HT-29 (cell line): ENCODE data around the gene LYPD6B. TPM values are rescaled to one million over a fixed set of nuclear protein-coding genes. Genes with fewer than 3 reads are reported as not detected.

Source experiments
- DNase-seq: peaks from one replicate; pipeline ENCODE4 v3.0.0-alpha.2; 2015; ENCODE audit warnings: low spot score
- total RNA-seq: library from RNA; depleted of rRNA; stranded (reverse); fragments of >200 nt; shearing (Covaris generic); gene quantifications from 2 replicates; pipeline ENCODE4 v1.2.3, GENCODE V29; 2014

Gene LYPD6B
- total RNA-seq, 1 experiment from 2014 or later: 3.1 TPM

DNA sequence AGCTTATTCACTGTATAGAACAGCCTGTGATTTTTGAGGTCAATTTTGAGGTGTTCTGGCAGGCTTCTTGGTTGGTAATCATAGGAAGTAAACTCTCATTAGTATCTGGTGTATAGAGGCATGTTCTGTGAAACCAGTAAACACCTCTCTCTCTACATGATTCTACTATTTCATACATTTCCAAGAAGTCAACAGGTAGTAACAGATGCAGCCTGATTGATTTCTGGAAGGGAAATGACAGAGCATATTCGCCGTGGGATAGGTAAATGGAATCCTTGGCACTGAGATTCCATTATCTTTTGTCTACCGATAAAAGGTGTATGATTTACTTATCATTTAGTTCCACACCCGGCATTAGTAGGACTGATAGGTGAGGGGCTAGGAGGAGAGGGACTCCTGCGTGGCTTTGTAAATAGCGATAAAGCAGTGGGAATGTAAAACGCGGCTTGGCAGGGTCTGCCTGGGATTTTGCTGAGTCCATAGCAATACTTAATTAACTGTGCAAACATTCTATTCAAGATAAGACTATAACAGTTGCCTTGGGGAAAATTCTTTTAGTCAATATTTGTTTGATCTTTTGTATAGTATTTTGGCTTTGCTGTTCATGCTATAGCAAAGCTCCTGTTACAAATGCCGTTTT, 32.3 kb downstream of the LYPD6B start:
- no peak for DNase-seq

- DNase-seq: no peak
These were observed 36.6 kb downstream of the LYPD6B start for GRCh38 chr2:149075105-149075504.

GRCh38 chr2:149075853-149076252, 37.4 kb downstream of the LYPD6B start:
- no peak for DNase-seq

GRCh38 chr2:149076863-149077412, 38.4 kb downstream of the LYPD6B start:
- DNase-seq: no peak

DNA sequence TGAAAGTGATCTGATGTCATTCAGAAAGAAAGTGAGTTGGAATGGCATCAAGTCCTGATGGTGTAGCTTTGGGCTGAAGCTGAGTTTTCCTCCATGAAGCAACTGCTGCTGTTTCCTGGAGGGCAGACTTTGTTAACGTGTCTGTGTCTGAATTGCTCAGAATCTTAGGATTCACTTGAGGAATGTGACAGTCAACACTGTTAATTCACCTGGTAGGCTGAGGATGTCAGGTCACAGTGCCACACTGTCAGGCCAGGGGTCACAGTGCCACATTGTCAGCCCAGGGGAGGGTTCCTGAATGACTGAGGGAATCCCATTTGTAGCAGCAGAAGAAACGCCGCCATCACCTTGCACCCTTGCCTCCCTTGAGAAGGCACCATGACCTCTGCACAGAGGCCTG, 39.4 kb downstream of the LYPD6B start:
- DNase-seq: no peak

GRCh38 chr2:149080099-149080498, 41.6 kb downstream of the LYPD6B start:
- DNase-seq: no peak

DNA sequence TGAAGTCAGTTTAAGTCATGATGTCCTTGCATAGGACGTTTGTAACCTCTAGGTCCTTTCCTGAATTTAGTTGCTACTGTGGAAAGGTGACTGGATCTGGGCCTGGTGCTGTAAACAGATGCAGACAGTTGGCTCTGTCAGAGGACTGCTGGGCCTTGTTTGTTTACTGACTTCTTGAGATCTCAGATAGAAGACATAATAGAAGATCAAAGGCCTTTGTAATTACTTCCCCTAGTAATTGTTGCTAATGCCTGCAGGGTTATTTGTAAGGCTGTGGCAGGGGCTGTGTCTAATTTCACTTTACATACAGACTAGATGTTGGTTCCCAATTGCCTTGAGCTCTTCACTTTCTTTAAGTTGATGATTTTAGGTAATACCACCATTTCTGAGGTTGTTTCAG, 42.5 kb downstream of the LYPD6B start:
- no peak for DNase-seq

DNA sequence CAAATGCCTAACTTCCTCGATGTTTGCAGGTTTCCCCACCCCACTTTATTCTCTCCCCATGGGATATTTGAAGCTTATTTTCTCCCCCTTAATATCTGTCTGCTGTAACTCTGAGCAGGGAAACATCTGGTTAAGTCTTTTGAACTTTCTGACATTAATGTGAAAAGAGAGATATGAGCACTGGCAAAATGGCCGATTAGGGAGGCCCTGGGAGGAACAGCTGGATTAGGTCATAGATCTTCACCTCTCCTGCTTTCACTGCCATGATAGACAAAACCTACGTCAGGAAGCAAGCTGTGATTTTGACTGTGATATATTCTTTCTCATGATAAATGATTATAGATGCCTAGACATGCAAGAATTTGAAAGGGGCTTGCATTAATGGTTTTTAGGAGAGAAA, 43.6 kb downstream of the LYPD6B start:
- no peak for DNase-seq

- DNase-seq: no peak
These were observed 44.2 kb downstream of the LYPD6B start for GRCh38 chr2:149082735-149083134.

- no peak for DNase-seq
These were observed 46.7 kb downstream of the LYPD6B start for GRCh38 chr2:149084924-149085795.

GRCh38 chr2:149087751-149088150, 49.3 kb downstream of the LYPD6B start:
- no peak for DNase-seq

- DNase-seq: no peak
These were observed 50.6 kb downstream of the LYPD6B start for GRCh38 chr2:149089068-149089467.

DNA sequence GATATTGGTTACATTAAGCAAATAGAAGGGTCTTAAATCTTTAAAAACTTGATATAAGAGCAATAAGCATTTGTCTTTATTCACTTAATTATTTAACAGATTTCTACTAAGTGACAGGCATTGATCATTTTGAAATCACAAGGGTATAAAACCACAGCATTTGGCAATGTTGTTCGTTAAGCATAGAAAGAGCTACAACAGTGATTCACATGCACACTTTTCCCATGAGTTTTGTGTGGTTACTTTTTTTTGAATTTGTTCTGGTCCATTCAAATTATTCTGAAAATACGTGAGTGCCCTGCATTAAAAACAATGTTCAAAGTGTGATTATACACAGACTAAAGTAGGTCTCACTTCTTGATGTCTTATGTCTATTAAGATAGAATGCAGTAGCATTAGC, 52.2 kb downstream of the LYPD6B start:
- no peak for DNase-seq

DNA sequence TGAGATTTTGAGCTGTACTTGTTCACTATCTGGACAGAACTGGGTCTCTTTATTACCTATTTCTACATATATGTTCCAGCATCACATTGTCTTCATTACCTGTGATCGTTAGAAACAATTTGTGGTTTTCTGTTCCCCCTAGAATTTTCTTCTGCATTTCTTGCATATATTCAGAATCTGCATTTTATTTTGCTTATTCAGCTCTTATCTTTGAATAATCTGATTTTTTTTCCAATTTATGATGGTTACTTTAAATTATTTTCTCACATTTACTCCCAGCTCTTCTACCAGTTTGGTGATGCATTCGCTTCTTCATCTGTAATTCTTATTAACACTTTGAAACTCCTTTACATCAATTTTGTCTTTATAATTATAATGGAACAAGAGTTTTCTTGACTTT, 55.1 kb downstream of the LYPD6B start:
- DNase-seq: no peak

DNA sequence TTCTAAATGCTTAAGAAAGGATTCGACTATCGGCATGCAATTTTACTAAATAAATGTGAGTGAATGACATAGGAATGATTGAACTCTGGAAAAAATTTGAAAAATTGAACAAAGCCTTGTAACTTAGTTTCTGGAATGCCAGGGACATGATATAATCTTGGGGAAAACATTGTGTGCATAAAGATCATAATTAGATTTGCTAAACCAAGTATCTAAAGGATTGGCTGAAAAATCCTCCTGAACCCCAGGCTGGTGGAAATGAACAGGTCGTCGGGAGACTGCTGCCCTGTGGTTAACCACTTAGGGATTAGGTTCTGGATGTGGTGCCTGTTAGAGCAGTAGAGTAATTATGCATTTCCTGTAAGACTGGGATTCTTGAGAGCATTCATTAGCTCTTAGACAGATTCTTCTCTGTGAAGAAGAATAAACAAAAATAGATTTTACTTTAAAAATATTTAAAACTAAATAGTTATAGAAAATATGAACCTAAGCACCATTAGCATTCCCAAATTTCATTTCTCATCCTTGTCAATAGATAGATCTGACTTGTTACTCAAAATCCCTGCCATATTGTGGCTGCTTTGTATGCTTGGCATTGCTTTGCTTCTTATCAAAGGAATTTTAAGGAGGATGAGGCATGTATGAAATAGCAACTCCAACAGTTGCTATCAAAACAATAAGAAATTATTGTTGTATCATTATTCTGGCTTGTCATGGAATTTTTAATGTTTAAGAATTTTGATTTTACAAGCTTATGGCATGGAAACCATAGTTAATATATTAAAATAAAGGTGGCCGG, 55.9 kb downstream of the LYPD6B start:
- DNase-seq: no peak

- peak; percentile 65 for DNase-seq
These were observed 60.2 kb downstream of the LYPD6B start for GRCh38 chr2:149098701-149099100.

DNA sequence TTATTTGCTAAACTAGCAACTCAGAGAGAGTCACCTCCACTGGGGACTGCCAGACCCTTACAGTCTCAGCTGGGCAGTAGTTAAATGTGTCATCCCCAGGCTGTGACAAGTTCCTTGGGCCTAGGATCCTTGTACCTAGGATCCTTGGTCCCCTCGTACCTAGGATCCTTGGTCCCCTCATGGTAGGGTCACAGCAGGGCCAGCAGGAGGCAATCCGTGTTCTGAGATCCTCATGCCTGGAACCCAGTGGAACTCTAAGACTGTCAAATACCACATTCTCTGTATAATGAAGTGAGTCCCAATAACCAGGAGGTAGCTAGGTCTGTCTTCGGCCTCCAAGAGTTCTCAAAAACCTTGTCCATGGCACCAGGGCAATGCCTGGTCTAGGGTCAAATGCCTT, 60.8 kb downstream of the LYPD6B start:
- DNase-seq: no peak

- DNase-seq: no peak
These were observed 62.5 kb downstream of the LYPD6B start for GRCh38 chr2:149100739-149101699.

DNA sequence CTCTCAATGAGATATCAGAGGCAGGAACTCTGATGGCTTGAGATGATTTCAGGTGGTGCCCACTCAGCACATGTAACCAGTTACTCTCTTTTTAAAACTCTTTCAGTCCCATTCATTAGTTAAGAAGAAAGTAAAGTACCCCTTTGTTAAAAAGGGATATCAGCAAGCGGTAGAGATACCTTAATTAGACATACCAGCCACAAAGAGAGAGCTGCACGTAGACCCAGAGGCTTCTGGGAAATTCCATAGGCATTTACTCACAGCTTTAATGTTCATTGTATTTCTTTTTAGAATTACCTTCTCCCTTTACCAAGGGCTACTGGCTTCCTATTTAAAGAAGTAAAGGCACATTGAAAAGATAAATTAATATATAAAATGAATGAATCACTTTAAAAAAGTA, 63.3 kb downstream of the LYPD6B start:
- DNase-seq: no peak

DNA sequence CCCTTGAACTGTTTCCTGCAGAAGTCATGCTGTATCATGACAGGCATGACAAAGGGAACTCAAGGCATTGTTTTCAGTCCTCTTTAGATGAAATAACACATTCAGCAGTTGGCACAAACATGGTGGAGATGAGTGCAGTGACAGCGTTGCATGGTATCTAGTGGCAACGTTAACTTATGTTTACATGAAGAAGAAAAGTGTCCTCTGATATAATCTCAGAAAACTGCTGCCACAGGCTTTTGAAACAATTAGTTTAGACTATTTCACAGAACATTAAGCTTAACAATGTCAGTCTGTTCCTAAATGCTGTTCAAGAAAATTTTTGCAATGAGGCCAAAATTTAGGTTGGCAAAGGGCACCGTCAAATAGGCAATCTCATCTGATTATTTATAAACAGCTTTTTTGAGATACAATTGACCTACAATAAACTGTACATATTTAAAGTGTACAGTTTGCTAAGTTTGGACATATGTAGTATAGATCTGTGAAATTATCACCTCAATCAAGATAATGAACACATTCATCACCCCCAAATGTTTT, 64.7 kb downstream of the LYPD6B start:
- no peak for DNase-seq

GRCh38 chr2:149104221-149104620, 65.7 kb downstream of the LYPD6B start:
- DNase-seq: no peak
